ENCODE data around the gene FITM2. TPM values are rescaled to one million over a fixed set of nuclear protein-coding genes. Genes with fewer than 3 reads are reported as not detected.

Gene FITM2
- total RNA-seq (2022; extraction: Qiagen RNA extraction; ENCODE audit: low read depth), result 7.2 to 9.6 TPM (median 8.5 TPM) in 5 replicates

GRCh38 chr20:44310664-44311639 lies at the start of gene FITM2:
Gene FITM2 (minus strand): TSS chr20:44311202. CDS start chr20:44311148, 54 bp downstream.

GRCh38 chr20:44355498-44356352 lies 44.7 kb upstream of the FITM2 start, which contains the start of gene HNF4A:
Gene HNF4A (plus strand): TSS chr20:44355699. CDS start chr20:44355805, 106 bp downstream.

GRCh38 chr20:44336725-44337380 lies 25.9 kb upstream of the FITM2 start, which contains the start of gene R3HDML:
Gene R3HDML (plus strand): TSS chr20:44337043. CDS start chr20:44337158, 115 bp downstream.

Other genes starting within 250 kb of the FITM2 start
- 2.7 to 4.2 TPM (median 2.9 TPM) in 5 replicates for gene JPH2, start 124.0 kb downstream of the FITM2 start, total RNA-seq (2022; extraction: Qiagen RNA extraction; ENCODE audit: low read depth)
- 47.1 to 56.8 TPM (median 52.1 TPM) in 5 replicates for gene OSER1, start 100.4 kb downstream of the FITM2 start, total RNA-seq (2022; extraction: Qiagen RNA extraction; ENCODE audit: low read depth)
- gene GDAP1L1, start 63.9 kb downstream of the FITM2 start, total RNA-seq (2022; extraction: Qiagen RNA extraction; ENCODE audit: low read depth), result not detected in 5 replicates
- 0.22 to 0.97 TPM (median 0.57 TPM) in 4 of 5 replicates, not detected in the other for gene R3HDML, start 25.8 kb upstream of the FITM2 start, total RNA-seq (2022; extraction: Qiagen RNA extraction; ENCODE audit: low read depth)
- gene HNF4A, start 44.5 kb upstream of the FITM2 start, total RNA-seq (2022; extraction: Qiagen RNA extraction; ENCODE audit: low read depth), result 11.4 to 21.3 TPM (median 16.5 TPM) in 5 replicates
- gene TTPAL, start 164.7 kb upstream of the FITM2 start, total RNA-seq (2022; extraction: Qiagen RNA extraction; ENCODE audit: low read depth), result 9.9 to 15.3 TPM (median 14.6 TPM) in 5 replicates
- gene SERINC3, start 210.9 kb upstream of the FITM2 start, total RNA-seq (2022; extraction: Qiagen RNA extraction; ENCODE audit: low read depth), result 60.0 to 91.8 TPM (median 77.9 TPM) in 5 replicates